HG02885 (cell line): Measurements from ENCODE around the gene PDS5B.
"Not testable (repeated sequence)": the region's sequence is repeated elsewhere in the genome, so short reads cannot be mapped to it uniquely, and the experiment has no call there.

Experiments used
- ATAC-seq: cut with Tn5 transposase; IDR thresholded peaks from one replicate; pipeline ENCODE4 v1.9.1; 2021; ENCODE audit warnings: mild to moderate bottlenecking; ENCODE audit not compliant: unreplicated experiment, poor library complexity

The PDS5B gene

GRCh38 chr13:32716201-32716600 is 129.9 kb downstream of the PDS5B start:
- ATAC-seq, result not testable (repeated sequence)

GRCh38 chr13:32720026-32720425 is 133.8 kb downstream of the PDS5B start:
- no peak for ATAC-seq

DNA sequence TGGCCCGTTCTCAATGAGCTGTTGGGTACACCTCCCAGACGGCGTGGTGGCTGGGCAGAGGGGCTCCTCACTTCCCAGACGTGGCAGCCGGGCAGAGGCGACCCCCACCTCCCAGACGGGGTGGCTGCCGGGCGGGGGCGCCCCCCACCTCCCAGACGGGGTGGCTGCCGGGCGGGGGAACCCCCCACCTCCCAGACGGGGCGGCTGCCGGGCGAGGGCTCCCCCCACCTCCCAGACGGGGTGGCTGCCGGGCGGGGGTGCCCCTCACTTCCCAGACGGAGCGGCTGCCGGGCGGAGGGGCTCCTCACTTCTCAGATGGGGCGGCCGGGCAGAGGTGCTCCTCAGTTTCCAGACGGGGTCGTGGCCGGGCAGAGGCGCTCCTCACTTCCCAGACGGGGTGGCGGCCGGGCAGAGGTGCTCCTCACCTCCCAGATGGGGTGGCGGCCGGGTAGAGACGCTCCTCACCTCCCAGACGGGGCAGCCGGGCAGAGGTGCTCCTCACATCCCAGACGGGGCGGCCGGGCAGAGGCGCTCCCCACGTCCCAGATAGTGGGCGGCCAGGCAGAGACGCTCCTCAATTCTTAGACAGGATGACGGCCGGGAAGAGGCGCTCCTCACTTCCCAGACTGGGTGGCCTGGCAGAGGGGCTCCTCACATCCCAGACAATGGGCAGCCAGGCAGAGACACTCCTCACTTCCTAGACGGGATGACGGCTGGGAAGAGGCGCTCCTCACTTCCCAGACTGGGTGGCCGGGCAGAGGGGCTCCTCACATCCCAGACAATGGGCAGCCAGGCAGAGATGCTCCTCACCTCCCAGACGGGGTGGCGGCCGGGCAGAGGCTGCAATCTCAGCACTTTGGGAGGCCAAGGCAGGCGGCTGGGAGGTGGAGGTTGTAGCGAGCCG is 135.1 kb downstream of the PDS5B start:
- ATAC-seq, result not testable (repeated sequence)

- no peak for ATAC-seq
Measured at GRCh38 chr13:32722340-32722739, 136.1 kb downstream of the PDS5B start.

- no peak for ATAC-seq
Measured at GRCh38 chr13:32723987-32724386, 137.7 kb downstream of the PDS5B start.

GRCh38 chr13:32726374-32727037 is 140.3 kb downstream of the PDS5B start:
- no peak for ATAC-seq

DNA sequence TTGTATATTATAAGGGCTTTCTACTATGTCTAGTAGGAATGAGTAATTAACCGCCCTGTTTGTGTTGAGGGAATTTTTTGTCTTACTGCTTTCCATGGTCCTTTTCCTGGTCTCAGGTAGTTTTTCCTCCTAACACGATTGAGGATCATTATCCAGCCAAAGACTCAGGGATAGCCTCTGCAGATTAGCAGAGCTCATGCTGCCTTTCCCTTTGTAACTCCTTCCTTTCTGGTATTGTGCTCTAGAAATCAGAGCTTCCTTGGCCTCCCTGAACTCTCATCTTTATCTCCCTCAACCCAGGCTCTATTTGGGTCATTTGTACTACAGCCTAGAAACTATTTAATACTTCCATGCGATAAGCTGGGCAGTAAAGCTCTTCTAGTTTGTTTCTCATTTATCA is 142.1 kb downstream of the PDS5B start:
- no peak for ATAC-seq

GRCh38 chr13:32729097-32729496 is 142.8 kb downstream of the PDS5B start:
- ATAC-seq, result not testable (repeated sequence)

DNA sequence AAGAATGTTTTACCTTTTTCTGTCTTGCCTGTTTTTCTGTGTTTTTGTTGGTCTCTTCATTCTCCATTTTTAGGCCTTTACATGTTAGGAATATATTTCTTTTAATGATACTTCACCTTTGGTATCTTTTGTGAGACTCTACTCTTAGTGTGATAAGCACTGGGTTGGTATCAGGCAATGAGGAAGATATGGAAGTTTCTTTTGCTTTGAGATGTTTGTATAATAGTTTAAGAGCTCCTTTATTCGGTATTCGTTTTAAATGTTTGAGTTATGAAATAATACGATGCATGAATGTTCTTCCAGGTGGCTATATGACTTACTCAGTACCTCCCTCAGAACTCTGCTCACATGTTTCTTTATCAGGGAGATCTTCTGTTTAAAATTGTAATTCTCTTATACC is 144.8 kb downstream of the PDS5B start:
- ATAC-seq, result no peak

DNA sequence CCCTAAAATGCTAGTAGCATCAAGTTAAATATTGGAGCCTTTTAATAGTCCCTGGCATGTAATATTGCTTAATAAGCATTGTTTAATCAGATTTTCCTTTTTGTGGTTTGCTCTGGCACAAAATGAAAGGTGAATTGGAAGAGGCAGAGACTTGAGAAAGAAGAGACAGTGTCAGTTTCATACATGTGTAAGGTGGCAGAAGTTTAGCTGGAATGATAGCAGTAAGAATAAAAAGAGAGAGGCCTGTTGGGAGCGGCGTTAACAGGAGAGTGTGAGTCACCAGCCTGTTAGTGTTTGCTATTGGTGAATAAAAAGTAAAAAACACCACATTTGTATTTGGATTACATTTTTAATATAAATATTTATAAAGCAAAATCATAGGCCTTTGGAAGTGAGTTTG is 145.3 kb downstream of the PDS5B start:
- no peak for ATAC-seq

DNA sequence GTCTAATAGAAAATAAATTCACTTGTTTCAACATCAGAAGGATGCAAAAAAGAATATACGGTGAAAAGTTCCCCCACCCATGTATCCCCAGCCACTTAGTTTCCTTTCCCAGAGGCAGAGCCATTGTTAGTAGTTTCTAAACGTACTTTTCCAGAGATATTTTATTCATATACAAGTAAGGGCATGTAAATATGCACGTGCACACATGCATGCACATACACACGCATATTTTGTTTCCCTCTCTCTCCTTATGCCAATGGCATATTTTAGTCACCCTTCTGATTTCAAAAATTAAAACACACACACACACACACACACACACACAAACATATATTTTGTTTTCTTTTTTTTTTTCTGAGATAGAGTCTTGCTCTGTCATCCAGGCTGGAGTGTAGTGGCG is 147.4 kb downstream of the PDS5B start:
- no peak for ATAC-seq

GRCh38 chr13:32734511-32734910 is 148.3 kb downstream of the PDS5B start:
- ATAC-seq, result no peak

DNA sequence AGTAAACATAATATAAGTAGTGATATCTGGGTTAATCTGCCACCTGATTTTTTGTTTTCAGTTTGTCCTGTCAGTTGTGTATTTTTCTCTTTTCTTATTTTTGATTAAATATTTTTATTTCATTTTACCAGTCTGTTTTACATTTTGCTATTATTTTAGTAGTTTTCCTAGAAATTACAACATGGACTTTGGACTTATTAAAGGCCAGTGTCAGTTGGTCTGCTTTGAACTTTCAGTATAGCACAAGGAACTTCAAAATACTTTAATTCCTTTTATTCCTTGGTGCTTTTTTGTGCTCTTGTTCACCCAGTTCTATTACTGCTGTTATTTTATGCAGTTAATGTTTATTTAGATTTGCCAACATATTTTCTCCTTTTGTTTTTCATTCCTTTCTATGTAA is 149.6 kb downstream of the PDS5B start:
- ATAC-seq, result no peak

GRCh38 chr13:32736648-32737047 is 150.4 kb downstream of the PDS5B start:
- no peak for ATAC-seq

GRCh38 chr13:32737111-32737571 is 150.9 kb downstream of the PDS5B start:
- ATAC-seq, result peak; percentile 79

DNA sequence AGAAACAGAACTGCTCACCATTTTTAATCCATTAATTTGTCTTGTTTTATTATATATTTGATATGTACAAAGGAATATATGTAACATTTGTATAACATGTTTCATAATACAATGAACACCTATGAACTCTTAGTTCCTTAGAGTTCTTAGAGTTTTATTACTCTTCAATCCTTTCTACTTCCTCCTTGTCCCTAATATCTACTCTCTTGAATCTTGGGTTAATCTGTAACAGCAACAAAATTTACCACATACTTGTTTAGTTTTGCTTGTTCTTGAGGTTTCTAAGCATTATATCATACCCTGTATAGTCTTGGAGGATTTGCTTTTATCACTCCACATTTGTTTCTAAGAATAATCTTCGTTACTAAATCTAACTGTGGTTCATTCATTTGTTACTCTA is 151.4 kb downstream of the PDS5B start:
- peak; percentile 28 for ATAC-seq

DNA sequence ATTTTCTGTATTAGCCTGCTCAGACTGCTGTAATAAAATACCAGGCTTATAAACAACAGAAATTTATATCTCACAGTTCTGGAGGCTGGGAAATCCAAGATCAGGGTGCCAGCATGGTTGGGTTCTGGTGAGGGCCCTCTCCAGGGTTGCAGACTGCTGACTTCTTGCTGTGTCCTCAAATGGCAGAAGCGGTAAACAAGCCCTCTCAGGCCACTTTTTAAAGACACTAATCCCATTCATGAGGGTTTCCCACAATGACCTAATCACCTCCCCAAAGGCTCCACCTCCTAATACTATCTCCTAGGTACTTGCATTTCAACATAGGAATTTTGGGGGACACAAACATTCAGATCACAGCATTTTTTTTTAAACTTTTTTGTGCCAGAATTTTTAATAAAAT is 159.3 kb downstream of the PDS5B start:
- no peak for ATAC-seq

GRCh38 chr13:32746474-32746873 is 160.2 kb downstream of the PDS5B start:
- no peak for ATAC-seq

DNA sequence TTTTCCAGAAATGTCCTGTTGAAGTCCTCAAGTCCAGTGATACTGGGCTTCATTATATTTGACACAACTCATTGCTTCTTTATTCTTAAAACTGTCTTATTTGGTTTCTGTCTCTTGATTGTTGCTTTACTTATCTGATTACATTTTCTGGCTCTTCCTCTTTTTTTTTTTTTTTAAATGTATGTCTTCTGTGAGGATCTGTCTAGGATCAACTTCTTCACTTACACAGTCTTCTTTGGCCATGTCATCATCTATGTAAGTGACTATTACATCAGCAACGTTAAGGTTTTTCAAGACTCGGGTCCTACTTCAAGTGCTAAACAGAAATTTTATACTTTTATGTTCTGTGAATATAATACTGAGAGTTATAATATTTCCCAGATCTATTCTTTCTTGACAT is 162.1 kb downstream of the PDS5B start:
- ATAC-seq, result no peak

DNA sequence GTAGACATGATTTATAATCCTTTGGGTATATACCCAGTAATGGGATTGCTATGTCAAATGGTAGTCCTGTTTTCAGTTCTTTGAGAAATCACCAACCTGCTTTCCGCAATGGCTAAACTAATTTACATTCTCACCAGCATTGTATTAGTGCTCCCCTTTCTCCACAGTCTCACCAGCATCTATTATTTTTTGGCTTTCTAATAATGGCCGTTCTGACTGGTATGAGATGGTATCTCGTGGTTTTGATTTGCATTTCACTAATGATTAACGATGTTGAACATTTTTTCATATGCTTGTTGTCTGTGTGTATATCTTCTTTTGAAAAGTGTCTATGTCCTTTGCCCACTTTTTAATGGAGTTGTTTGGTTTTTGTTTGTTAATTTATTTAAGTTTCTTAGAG is 165.1 kb downstream of the PDS5B start:
- ATAC-seq, result no peak

DNA sequence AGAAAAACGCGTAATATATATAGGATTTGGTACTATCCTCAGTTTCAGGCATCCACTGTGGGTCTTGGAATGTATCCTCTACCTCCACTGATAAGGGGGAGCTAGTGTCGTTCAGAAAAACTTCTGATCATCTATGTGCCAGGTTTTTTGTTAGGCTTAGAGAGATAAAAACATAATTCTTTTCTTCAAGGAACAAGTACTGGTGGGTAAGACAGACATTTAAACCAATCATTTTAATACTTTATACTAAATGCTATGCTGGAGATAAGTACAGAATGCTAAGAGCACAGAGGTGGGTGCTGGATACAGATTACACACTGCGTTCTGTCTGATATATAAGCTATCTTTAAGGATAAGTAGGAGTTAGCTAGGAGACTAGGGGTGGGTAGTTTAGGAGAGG is 166.1 kb downstream of the PDS5B start:
- no peak for ATAC-seq
